GM19397 (cell line): ENCODE measurements around the gene ID3.
"Not testable (repeated sequence)": the region's sequence is repeated elsewhere in the genome, so short reads cannot be mapped to it uniquely, and the experiment has no call there.

Experiments
- ATAC-seq: cut with Tn5 transposase; IDR thresholded peaks from one replicate; pipeline ENCODE4 v1.9.1; 2021; ENCODE audit warnings: mild to moderate bottlenecking, moderate library complexity; ENCODE audit not compliant: unreplicated experiment

The ID3 gene

DNA sequence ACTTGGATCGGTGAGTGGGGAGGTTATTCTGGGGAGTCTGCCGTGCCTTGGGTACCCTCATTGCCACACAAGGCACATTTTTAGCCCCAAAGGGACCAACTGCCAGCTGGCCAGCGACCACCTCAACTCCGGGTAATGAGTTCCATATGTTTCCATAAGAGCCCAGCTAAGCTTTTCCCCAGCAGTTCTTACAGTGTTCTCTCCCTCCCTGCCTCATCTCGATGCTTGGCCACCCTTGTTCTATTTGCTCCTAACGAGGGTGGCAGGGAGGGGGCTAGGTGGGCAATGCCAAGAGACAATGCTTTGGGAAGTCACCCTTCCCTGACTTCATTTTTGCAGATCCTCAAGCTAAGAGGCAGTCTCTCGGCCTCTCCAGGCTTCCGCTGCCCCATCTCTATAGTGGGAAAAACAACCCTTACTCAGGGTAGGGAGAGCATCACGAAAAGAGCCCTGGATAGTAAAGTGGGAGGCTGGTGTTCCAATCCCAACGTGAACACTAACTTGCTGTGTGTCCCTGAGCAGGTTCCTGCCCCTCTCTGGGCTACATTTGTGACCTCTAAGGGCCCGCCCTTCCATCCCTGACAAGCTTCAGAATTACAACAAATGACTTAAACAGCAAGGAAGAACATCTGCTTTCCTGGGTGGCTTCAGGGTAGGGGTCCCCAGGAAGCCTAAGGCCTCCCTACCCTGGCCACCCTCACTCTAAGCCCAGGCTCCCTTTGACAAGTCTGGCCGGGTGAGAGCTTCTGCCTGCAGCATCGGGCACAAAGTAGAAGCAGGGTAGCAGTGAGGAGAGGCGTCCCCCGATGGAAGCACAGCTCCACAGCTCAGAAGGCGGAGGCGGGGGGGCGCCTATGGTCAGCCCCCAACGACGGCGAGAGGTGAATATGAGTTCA, 5.8 kb downstream of the ID3 start:
- no peak for ATAC-seq

DNA sequence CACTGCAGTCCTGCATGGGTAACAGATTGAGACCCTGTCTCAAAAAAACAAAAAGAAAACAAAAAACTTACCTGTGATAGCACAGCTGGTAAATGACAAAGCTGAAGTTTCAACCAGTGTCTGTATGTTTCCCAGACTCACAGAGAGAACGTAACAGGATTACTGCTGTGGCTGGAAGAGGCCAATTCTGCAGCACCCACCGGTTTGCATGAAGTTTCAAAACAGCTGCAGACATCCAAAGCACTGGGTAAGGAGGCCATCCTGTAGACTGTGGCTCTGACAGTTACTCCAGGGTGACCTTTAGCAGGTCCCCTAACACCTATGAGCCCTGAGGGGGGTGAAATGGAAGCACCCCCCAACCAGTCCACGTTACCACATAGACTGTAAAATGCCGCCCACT, 7.5 kb downstream of the ID3 start:
- no peak for ATAC-seq

DNA sequence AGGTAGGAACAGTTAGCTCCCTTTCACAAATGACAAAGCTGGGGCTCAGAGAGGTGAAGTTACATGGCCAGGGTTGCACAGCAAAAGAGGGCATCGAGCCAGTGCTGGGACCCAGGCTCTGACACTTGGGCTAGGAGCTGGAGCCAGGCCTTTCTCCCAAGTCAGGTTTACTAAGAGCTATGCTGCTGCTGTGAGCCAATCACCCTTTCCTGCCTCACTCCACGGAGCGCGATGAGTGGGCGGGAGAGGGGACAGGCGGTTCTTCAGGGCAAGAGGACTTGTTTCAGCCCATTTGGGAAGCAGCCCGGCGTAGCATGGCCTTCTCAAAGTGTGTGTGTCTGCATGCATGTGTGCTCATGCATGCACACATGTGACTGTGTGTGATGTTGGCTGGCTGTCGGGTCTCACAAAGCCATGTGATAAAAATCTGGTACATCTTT, 10.6 kb downstream of the ID3 start:
- no peak for ATAC-seq

DNA sequence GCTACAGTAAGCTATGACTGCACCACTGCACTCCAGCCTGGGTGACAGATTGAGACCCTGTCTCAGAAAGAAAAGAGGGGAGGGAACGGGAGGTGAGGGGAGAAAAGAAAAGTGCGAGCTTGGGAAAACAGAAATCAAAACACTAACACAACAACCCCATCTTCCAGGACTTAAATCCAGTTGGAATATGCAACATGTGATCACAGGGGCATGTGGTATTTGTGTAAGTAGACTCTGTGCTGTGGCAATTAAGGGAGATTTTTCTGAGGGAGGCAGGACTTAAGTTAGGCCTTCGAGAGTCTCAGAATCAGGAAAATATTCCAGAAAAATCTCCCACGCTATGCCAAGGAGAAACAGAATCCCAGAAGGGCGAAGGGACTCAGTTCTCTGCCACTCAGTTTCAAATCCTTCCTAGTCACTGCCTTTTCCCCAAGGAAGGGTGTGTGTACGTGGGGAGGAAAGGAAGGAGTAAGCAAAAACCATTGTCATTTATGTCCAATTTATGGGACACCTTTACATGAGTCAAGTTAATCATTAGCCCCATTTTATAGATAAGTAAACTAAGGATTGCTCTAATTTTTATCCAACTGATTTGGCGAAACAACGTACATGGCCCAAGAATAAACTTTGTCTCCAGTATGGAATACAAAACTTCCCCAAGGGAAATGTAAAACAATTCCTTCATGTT, 12.3 kb downstream of the ID3 start:
- ATAC-seq: no peak

DNA sequence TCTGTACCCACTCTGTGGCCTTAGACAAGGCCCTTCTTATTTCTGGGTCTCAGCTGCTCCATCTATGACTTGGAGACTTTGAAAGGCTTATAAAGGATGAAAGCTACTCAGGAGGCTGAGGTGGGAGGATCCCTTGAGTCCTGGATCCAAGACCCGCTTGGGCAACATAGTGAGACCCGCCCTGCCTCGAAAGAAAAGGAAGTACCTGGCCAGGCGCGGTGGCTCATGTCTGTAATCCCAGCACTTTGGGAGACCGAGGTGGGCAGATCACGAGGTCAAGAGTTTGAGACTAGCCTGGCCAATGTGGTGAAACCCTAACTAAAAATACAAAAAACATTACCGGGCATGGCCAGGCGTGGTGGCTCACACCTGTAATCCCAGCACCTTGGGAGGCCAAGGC, 13.4 kb downstream of the ID3 start:
- ATAC-seq: no peak

DNA sequence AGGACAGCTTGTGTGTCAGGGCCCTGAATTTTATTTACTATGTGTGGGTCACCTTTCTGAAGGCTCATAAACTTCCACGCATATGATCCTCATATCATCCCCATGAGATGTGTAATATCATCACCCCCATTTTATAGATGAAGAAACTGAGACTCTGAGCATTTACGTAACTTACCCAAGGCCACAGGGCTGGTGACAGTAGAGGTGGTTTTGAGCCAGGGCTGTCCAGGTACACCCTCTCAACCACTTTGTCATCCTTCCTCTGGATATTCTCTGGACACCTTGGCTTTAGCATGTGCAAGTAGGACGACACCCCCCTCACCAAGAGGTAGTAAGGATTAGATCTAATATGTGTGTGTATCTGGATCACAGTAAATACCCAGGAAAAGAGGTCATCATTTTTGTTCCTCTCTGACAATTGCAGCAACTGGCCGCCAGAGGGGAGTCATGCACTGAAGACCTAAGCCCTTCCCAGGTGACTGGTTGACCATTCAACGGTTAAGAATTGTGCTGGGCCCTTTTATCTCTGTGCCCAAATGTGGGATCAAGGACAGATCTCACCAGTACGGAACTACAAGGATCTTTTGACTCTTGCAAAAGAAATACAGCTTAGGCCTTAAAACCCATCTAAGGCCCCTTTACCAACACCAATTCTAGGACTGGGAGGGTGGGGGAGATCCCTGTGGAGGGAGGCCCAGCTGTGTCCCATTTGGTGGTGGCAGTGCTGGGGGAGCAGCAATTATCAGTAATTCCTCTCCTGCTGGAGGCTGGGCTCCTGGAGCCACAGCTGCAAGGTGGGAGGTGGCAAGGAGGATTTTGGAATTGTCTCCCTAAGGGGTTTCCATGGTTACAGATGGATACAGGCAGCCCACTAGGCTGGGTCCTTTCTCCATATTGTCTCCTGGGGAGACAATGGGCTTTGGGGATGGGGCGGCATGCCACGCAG, 14.6 kb downstream of the ID3 start:
- no peak for ATAC-seq

DNA sequence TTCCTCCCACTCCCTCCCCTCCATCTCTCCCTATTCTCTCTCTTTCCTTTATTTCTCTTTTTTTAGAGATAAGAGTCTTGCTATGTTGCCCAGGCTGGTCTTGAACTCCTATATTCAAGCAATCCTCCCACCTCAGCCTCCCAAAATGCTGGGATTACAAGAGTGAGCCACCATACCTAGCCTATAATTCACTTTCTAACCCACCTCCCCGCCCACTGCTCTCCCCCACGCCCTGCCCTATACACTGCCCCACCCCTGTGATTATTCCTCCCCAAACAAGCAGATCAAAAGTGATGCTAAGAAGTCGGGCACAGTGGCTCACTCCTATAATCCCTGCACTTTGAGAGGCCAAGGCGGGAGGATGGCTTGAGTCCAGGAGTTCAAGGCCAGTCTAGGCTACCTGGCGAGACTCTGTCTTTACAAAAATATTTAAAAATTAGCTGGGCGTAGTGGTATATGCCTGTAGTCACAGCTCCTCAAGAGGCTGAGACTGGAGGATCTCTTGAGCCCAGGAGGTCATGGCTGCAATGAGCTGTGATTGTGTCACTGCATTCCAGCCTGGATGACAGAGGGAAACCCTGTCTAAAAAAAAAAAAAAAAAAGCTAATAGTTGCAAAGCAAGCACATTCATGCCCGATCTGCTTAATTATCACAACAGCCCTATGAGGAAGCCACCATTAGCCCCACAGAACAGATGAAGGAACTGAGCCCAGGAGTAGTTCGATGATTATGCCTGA, 15.4 kb downstream of the ID3 start:
- ATAC-seq: no peak

DNA sequence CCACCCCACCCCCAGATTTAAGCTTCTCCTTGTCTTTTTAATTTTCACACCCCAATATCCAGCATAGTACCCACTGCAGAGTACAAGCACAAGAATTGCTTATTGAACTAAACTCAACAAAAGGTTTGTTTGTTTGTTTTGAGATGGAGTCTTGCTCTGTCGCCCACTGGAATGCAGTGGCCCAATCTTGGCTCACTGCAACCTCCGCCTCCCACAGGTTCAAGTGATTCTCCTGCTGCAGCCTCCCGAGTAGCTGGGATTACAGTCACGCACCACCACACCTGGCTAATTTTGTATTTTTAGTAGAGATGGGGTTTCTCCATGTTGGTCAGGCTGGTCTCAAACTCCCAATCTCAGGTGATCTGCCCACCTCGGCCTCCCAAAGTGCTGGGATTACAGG, 16.4 kb downstream of the ID3 start:
- not testable (repeated sequence) for ATAC-seq

DNA sequence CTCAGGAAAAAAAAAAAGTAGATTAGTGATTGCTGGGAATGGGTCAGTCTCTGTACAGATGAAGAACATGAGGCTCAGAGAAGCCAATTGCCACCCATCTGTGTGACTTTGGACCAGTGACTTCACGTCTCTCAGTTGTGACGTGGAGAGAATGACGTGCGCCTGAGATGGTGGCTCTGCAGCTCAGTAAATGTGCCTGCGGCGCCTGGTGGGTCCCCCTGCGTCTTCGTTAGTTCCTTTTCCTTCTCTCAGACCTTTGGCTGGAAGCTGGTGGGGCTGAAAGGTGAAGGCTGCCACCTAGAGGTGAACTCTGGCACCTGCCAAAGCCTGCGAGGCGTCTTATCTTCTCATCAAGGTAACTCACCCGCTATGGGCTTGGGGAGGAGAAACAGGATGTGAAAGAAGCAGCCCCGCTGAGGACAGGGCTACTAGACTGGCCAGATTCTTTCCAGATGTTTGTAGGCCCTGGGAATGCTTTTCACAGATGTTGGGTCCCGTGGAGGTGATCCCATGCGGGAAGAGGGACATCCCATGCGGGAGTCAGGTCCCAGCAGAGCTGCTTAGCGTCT, 19.5 kb downstream of the ID3 start:
- ATAC-seq: no peak

DNA sequence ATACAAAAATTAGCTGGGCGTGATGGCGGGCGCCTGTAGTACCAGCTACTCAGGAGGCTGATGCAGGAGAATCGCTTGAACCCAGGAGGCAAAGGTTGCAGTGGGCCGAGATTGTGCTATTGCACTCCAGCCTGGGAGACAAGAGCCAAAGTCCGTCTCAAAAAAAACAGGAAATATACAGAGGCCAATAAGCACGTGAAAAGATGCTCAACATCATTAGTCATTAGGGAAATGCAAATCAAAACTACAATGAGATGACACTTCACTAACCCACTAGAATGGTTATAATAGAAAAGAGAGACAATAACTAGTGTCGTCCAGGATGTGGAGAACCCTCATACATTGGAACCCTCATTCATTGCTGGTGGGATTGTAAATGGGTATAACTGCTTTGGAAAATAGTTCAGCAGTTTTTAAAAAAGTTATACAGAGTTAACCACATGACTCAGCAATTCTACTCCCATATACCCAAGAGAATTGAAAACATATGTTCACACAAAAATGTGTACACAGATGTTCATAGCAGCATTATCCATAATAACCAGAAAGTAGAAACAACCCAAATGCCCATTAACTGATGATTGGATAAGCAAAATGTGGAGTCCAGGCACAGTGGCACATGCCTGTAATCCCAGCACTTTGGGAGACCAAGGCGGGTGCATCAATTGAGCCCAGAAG, 21.9 kb downstream of the ID3 start:
- ATAC-seq: no peak

DNA sequence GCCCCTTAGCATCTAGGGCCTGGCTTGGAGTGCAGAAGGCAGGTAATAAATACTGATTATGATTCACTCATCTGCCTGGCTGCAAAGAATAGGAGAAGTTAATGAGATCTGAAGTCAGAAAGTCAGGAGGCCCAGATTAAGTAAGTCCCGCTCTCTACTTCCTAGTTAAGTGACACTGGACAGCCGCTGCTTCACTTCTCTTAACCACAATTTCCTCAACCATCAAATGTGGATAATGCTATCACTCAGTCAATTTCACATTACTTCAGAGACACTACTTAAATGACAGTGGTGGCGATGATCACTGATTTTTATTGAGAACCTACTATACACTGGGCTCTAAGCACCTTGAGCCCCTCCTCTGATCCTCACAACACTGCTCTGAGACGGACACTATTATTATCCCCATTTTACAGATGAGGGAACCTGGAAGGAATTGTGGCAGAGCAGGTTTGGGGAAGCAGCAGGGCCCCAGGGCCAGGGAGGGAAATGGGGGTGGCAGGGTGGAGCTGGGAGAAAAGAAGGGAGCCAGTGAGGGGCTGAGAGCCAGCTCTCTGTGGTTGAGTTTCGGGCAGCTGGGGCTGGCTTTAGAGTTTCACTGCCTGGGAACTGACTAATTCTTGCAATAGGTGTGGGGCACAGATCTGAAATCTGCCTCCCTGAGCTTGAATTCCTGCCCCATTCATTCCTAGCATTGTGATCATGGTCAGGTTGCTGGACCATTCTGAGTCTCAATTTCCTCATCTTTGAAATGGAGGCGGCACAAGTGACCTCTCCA, 25.9 kb downstream of the ID3 start:
- no peak for ATAC-seq

DNA sequence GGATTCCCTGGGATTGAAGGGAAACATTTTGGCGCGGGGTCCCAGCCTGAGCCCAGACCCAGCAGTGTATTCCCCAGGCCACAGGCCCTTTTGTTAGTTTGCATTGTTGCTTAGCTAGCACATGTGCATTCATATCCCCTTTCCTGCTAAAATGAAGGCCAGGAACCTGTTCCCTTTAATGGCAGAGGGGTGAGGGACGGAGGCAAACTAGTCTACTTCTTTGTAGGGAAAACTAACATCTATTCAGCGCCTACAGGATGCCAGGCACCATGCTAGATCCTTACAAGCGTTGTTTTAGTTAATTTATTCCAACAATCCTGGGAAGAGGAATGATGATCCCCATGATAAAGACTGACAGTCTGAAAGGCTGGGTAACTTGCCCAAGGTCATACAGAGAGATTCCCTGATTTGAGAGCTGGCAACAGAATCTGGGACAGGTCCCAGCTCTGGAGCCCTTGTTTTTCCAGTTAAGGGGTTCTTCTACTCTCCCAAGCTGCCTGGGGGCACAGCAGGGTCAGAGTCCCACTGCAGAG, 27.7 kb downstream of the ID3 start:
- no peak for ATAC-seq

DNA sequence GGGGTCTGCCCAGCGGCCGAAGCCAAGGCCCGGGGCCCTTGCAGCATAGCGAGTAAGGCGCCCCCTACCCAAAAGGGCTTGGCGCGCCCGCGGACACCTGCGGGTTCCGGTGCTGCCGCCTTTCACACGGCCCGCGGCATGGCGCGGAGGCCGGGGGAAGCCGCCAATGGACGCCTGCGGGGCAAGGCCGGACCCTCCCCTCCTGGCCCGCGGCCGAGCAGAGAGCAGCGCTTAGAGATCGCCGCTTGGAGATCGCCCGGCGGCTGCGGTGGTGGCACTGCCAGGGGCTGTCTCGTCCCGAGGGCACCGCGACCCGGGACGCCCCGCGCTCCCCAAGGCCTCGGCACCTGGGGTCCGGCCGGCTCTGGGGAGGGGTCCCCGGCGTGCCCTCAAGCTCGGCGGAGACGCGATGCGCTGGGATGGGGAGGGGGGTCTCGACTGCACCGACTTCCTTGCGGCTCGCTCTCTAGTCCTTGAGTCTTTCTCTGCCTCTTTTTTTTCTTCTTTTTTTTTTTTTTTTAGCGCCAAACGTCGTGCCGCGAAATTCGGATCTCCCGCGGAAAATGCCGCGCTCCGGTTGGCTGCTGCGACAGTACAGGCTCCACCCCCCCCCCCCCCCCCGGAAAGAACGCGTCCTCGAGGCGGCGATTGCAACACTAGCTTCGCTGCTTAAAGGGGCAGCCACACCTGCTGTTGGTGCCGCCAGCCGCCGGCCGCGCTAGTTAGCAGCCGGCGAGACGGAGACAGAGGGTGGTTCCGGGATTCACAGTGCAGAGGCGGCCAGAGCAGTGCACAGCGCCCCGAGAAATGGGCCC, 28.3 kb downstream of the ID3 start, which contains the start of gene E2F2:
Gene E2F2, minus strand, starts transcription at position 487 of the 815 bp plus-strand sequence. Its CDS starts 440 bp downstream, at position 47.
- peak; percentile 50 for ATAC-seq

DNA sequence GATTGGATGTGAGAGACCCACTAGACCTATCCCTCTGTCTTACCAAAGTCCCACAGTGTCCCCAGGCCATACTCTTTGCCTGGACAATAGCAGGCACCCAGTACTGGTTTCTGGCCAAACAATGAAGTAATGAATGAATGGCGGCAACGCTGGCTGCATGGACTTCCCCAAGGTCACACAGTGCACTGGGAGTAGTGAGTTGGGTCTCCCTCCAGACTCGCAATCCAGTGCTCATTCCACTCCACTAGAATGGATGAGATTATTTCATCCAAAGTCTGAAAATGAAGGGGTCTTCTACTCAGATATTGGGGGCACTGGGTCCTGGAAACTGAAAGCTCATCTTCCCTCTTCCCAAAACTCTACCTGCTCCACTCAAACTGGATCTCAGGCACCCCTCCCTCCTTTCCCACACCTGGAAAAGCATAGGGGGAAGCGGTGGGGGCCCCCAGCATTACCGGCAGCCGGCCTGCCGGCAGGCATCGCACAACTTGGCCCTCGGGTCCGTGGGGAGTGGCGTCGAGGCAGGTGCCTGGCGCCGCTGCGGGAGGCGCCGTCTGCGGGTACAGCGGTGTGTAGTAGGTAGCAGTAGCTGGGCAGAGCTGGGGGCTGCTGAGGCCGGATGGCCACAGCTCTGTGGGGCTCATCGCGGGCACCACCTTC, 29.1 kb downstream of the ID3 start:
- no peak for ATAC-seq

DNA sequence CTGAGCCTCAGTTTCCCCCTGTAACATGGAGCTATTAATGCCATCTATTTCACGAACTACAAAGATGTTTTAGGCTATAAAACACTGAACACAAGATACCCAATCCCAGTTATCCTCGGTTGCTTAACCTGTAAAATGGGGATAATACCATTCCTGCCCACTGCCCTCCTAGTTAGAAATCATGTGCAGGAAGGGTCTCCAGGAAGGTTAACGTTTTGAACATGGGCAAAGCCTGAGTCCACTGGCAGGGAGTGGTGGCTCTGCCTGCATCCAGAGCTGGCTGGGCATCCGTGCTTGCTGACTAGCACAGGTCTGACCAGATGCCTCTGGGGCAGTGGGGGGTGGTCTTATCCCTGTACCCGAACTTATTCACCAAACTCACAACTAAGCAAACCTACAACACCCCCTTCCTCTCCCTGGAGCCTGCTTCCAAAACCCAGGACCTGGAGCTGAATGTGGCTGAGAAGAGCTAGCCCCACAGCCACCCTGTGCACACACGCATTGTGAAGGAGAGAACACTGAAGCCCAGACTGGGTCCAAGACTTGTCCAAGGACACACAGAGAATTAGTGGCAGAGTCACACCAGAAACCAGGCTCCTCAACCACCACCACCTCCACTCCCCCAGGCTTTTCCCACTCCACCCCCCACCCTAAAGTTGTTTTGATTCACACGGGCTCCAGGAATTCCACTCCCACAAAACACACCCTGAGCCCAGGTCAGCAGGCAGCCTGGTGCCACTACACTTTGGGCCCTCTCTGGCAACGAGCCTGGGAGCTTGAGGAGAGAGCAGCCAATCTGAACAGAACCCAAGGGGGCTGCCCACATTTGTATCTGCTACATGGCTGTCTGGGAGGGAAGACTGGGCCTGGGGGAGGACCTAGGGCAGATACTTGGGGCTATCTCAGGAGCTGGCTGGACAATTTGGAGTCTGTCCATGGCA, 29.9 kb downstream of the ID3 start:
- ATAC-seq: no peak
